Stimulated activated CD4-positive, alpha-beta T cell treated with anti-CD3 and anti-CD28 coated beads, Interleukin-15, amount 100 ng/mL, for 48 hours (primary cell): ENCODE measurements around the gene SNX7.

ENCODE experiments used
- DNase-seq, 2 donors: peaks; one replicate each; pipeline ENCODE4 v3.0.0-alpha.2; 2020; ENCODE audit warnings: low read depth in 2 of 2

Gene SNX7

GRCh38 chr1:98697781-98698180, 36.3 kb downstream of the SNX7 start:
- DNase-seq, result no peak

GRCh38 chr1:98698625-98699024, 37.1 kb downstream of the SNX7 start:
- no peak for DNase-seq

GRCh38 chr1:98700228-98700627, 38.7 kb downstream of the SNX7 start:
- no peak for DNase-seq

GRCh38 chr1:98702976-98703375, 41.5 kb downstream of the SNX7 start:
- no peak for DNase-seq

GRCh38 chr1:98704474-98704873, 43.0 kb downstream of the SNX7 start:
- DNase-seq, result no peak

GRCh38 chr1:98704971-98705370, 43.5 kb downstream of the SNX7 start:
- no peak for DNase-seq

GRCh38 chr1:98705591-98705990, 44.1 kb downstream of the SNX7 start:
- no peak for DNase-seq

GRCh38 chr1:98706173-98706843, 44.8 kb downstream of the SNX7 start:
- no peak for DNase-seq

- DNase-seq, result no peak
These were observed 46.0 kb downstream of the SNX7 start for GRCh38 chr1:98707556-98707955.

GRCh38 chr1:98709906-98710305, 48.4 kb downstream of the SNX7 start:
- DNase-seq, result no peak

- DNase-seq, result no peak
These were observed 62.1 kb downstream of the SNX7 start for GRCh38 chr1:98723574-98723973.

- DNase-seq, result no peak
These were observed 71.7 kb downstream of the SNX7 start for GRCh38 chr1:98732985-98733781.

- no peak for DNase-seq
These were observed 72.2 kb downstream of the SNX7 start for GRCh38 chr1:98733782-98734112.

GRCh38 chr1:98735756-98736155, 74.2 kb downstream of the SNX7 start:
- no peak for DNase-seq

GRCh38 chr1:98737835-98738234, 76.3 kb downstream of the SNX7 start:
- DNase-seq, result no peak

GRCh38 chr1:98739762-98740161, 78.2 kb downstream of the SNX7 start:
- DNase-seq, result no peak

- no peak for DNase-seq
These were observed 79.6 kb downstream of the SNX7 start for GRCh38 chr1:98741164-98741563.

GRCh38 chr1:98749152-98749756, 87.7 kb downstream of the SNX7 start:
- no peak for DNase-seq

- DNase-seq, result no peak
These were observed 92.7 kb downstream of the SNX7 start for GRCh38 chr1:98754176-98754575.

GRCh38 chr1:98761219-98761865, 99.8 kb downstream of the SNX7 start:
- no peak for DNase-seq

- DNase-seq, result no peak
These were observed 102.1 kb downstream of the SNX7 start for GRCh38 chr1:98763488-98764150.

GRCh38 chr1:98764485-98764884, 103.0 kb downstream of the SNX7 start:
- no peak for DNase-seq
